Hindlimb muscle (tissue), 1 donor: Measurements from ENCODE around the gene ADCY1. TPM values are rescaled to one million over a fixed set of nuclear protein-coding genes. Genes with fewer than 3 reads are reported as not detected.

Experiments used
- DNase-seq: peaks from one replicate; pipeline ENCODE4 v3.0.0-alpha.2; 2013
- polyA plus RNA-seq: library from polyadenylated mRNA; unstranded; fragments of 120-200 nt; gene quantifications from one replicate; pipeline ENCODE4 v1.2.1, GENCODE V29; 2013; ENCODE audit not compliant: insufficient read length

ADCY1 gene
- polyA plus RNA-seq, 1 donor = 12.0 TPM

DNA sequence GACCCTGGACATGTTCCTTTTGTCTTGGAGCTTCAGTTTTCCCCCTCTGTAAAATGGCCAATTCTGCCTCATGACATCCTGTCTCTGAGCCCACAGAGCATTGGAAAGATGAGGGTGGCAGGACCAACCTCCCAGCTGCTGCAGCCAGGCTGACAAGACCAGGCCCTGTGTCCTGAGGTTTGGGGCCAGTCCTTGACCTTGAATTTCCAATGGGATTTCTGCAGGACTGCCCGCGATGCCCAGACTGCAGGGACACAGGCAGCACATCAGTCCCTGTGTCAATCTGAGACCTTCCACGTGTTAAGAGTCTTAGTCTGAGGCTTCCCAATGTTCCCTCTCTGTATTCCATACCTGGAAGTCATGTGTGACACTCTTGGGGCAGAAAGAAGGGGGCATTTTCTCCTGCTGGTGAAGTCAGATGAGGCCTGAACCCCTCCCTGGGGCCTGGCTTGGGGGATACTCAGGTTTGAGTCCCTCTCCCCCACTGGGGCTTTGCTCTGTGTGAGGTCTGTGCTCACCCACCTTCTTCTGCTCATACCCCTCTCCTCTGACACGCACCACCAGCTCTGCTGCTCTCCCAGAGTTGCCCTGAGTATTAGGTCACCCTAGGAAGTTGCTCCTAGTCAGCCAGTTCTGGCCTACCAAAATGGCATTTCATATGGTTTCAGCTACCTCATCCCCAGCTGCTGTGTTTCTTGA lies 79.2 kb downstream of the ADCY1 start:
- no peak for DNase-seq

GRCh38 chr7:45654341-45654740 lies 80.2 kb downstream of the ADCY1 start:
- no peak for DNase-seq

- no peak for DNase-seq
These were observed 81.4 kb downstream of the ADCY1 start for GRCh38 chr7:45655539-45655938.

GRCh38 chr7:45656431-45656830 lies 82.3 kb downstream of the ADCY1 start:
- DNase-seq = no peak

- DNase-seq = no peak
These were observed 83.1 kb downstream of the ADCY1 start for GRCh38 chr7:45657136-45657889.

DNA sequence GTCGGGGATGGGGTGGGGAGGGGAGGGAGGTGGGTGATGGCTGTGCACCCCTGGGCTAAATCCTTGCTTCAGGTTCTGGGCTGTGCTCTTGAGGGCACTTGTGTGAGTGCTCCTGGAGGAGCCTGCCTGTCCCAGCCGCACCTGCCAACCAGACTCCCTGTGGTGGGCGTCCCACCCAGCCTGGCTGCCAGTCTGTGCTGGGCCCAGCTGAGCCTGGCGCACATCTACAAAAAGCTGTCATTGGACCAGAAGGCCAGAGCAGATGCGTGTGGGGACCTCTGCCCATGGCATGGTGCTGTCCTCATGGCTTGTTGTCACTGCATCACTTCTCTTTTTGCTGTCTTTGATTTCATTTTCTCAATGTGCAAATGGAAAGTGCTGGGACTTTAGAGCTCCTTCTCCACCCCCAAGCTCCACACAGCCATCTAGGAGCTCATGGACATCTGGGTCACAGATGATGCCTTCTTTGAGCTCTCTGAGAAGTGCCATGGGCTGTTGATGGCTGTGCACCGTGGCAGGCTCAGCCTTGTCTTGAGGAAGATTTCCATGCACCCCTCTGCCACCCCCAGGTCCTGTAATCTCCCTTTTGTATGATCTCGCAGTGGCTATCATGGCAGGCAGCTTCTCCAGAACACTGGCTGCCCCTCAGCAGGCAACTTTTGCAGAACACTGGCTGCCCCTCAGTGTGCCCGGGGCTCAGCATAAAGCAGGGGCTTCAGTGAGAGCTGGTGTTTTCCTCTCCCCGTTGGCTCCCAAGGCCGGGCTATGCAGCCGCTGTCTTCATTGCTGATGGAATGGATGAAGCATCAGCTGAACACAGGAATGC lies 83.9 kb downstream of the ADCY1 start:
- no peak for DNase-seq

GRCh38 chr7:45658716-45659495 lies 84.7 kb downstream of the ADCY1 start:
- no peak for DNase-seq

DNA sequence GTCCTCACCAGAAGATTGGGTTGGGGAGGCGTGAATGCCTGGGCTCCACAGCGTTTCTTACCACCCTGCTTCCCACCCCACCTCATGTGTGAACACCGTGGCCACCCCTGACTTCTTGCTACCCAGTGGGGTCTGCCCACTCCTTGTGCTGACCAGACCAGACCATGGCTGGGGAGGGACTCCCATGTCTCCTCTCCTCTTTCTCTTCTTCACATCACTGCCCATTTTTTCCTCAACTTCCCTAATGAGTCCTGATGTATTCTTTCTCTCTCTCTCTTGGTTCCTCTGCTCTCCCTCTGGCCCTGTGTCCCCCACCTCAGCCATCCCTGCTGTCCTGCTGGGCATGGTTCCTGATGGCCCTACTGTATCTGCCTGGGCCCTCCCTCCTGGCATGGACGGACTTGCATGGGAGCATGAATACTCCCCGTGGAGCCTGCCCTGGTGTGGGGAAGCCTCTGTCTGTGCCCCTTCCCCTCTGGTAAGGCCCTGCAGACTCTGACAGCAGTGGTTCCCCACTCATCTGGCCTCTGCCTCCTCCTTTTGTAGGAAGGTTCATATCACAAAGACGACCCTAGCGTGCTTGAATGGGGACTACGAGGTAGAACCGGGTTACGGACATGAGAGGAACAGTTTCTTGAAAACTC lies 85.5 kb downstream of the ADCY1 start:
- DNase-seq = no peak

GRCh38 chr7:45660201-45660900 lies 86.2 kb downstream of the ADCY1 start:
- DNase-seq = no peak

DNA sequence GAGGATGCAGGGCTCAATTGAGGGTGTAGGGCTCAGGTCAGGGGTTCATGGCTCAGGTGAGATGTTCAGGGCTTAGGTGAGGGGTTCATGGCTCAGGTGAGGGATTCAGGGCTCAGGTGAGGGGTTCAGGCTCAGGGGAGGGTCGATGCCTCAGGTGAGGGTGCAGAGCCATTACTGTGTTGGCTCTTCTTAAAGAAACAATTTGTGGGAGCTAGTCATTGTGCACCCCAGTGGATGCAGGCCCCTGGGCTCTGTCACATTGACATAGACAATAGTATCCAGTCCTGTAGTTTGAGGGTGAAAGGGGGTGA lies 86.7 kb downstream of the ADCY1 start:
- no peak for DNase-seq

DNA sequence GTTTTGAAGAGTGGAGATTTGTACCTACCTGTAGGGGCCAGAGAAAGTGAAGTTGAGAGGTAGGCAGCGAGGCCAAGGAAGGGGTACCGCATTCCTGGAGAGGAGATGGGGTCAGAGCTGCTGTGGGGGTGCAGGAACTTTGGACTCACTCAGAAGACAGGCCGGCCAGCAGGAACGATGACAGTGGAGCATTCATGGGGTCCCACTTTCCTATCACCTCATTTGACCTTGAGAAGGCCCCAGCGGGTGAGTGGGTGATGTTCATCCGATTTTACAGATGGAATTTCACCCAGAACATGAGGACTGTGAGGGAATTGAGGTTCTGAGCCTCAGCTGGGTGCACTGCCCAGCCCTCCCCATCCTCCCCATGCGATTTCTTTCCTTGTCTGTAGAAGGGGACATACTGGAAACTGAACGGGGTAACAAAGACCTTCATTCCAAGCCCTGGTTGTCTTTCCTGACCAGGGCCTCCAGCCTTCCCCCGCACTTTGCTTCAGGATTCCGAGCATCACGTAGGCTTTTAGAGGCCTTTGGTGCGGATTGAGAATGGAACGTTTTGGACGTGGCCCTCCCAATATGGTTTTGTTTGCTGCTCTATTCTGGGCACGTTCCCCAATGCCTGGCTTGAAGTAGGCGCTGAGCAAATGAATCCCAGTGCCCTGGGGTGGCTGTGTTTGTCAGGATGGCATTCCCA lies 87.3 kb downstream of the ADCY1 start:
- DNase-seq = no peak

DNA sequence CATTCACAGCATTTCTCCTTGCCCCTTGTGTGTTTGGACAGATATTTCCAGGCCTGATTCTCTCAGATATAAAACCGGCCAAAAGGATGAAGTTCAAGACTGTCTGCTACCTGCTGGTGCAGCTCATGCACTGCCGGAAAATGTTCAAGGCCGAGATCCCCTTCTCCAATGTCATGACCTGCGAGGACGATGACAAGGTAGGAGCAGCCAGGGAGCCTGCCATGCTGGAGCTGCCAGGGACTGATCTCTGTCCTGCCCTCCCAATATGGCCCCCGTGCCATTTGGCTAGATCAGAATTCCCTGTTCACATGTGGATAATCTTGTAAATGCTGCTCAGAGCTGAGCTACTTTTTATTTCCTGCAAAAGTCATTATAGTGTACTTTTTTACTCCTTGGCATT lies 87.8 kb downstream of the ADCY1 start:
- DNase-seq = no peak

DNA sequence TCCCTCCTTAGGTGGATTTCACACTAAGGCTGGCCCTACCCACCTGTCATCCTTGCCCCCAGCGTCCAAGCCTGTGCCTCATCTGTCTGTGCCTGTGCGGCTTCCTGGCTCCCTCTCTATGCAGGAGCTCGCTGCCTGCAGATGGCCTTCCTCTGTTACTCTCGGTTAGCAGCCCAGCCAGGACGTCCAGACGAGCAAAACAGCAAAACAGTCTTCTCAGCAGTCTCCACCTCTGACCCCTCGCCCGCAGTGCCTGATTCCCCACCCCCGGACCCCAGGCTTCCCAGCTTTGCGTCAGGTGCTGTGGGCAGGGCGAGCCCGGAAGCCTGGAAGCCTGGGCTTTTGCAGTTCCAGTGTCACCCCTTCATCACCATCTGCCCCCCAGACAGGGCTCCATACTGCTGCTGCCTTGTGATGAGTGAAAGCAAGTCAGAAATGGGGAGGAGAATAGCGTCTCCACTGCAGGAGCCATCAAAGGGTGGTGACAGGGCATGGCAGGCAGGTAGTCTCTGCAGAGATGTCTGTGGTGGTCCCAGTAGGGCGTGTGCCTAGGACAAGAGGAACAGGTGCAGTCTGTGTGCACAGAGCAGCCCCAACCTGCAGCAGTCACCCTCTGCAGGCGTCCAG lies 88.5 kb downstream of the ADCY1 start:
- DNase-seq = no peak

- DNase-seq = no peak
These were observed 89.2 kb downstream of the ADCY1 start for GRCh38 chr7:45663167-45663921.

- no peak for DNase-seq
These were observed 89.9 kb downstream of the ADCY1 start for GRCh38 chr7:45663965-45664633.

- no peak for DNase-seq
These were observed 91.0 kb downstream of the ADCY1 start for GRCh38 chr7:45665172-45665571.

DNA sequence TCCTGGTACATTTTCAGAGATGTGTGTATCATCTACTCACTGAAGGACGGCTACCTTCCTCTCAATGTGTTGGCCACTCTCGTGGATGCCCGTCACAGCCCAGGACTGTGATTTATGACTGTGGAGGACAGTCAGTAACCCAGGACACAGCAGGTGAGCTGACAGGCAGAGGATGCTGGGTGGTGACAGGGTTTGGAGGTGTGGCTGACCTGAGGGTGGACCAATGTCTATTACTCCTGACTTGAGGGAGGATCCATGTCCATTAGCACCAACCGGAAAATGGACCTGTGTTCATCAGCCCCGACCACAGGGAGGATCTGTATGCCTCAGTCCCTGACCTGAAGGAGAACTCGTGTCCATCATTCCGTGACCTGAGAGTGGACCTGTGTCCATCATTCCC lies 96.1 kb downstream of the ADCY1 start:
- no peak for DNase-seq

- no peak for DNase-seq
These were observed 96.5 kb downstream of the ADCY1 start for GRCh38 chr7:45670717-45671116.

- DNase-seq = no peak
These were observed 103.2 kb downstream of the ADCY1 start for GRCh38 chr7:45677311-45677900.
